Measurements from ENCODE around the gene PARL.

DNA sequence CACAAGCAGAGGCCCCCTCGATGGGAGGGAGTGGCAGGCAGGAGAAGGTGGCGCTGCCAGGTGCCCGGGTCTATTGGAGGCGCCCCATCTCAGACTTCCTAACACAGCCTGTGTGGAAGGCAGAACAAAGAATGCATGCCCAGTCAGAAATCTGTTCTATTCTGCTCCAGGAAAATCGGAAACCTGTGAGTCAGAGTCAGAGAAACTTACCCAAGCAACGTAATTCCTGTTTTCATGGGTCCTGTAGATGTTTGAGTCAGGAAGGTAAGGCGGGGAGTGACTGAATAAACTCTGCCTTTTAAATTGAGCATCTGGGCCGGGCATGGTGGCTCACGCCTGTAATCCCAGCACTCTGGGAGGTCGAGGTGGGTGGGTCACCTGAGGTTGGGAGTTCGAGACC lies 73.0 kb downstream of the PARL start:
- TF ChIP-seq, protein P1, sequence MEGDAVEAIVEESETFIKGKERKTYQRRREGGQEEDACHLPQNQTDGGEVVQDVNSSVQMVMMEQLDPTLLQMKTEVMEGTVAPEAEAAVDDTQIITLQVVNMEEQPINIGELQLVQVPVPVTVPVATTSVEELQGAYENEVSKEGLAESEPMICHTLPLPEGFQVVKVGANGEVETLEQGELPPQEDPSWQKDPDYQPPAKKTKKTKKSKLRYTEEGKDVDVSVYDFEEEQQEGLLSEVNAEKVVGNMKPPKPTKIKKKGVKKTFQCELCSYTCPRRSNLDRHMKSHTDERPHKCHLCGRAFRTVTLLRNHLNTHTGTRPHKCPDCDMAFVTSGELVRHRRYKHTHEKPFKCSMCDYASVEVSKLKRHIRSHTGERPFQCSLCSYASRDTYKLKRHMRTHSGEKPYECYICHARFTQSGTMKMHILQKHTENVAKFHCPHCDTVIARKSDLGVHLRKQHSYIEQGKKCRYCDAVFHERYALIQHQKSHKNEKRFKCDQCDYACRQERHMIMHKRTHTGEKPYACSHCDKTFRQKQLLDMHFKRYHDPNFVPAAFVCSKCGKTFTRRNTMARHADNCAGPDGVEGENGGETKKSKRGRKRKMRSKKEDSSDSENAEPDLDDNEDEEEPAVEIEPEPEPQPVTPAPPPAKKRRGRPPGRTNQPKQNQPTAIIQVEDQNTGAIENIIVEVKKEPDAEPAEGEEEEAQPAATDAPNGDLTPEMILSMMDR (IDR thresholded peaks at IDR 0.05), result no peak
- no peak for TF ChIP-seq ZFX (IDR thresholded peaks at IDR 0.05; ENCODE audit: borderline replicate concordance)
